ENCODE results near the gene ZNF350. TPM values are rescaled to one million over a fixed set of nuclear protein-coding genes. Genes with fewer than 3 reads are reported as not detected.

Gene ZNF350
- total RNA-seq, result 8.4 and 9.8 TPM in 2 replicates
- 2.1 and 2.6 TPM in 2 replicates for polyA plus RNA-seq
- polyA plus RNA-seq (2011; cell fraction: cytosol; rRNA removed), result 4.0 and 4.8 TPM in 2 replicates
- 9.0 and 12.2 TPM in 2 replicates for polyA plus RNA-seq (2011; cell fraction: nucleus; rRNA removed)
- polyA plus RNA-seq (2012), result 5.2 and 5.8 TPM in 2 replicates
- polyA minus RNA-seq, result 6.7 and 7.4 TPM in 2 replicates
- 1.3 TPM for polyA minus RNA-seq (2011; cell fraction: cytosol; rRNA and poly(A)+ RNA removed)
- polyA minus RNA-seq (2011; cell fraction: nucleus; rRNA and poly(A)+ RNA removed), result 8.4 and 13.1 TPM in 2 replicates
- percentile 74 among the genes with signal in this experiment for Bru-seq, nascent RNA
- BruChase-seq, experiment 1, labeled RNA remaining after a 6-hour chase, result percentile 51 among the genes with signal in this experiment
- percentile 54 among the genes with signal in this experiment for BruChase-seq, experiment 2, labeled RNA remaining after a 2-hour chase
- long read RNA-seq, transcript ZNF350-201 (5 exons, 2,338 nt), result major isoform, 5 of 12 reads
- long read RNA-seq, partial matches to known transcripts, result 0 of 12 reads
- long read RNA-seq, other reads (novel, unspliced or antisense), result 7 of 12 reads

DNA sequence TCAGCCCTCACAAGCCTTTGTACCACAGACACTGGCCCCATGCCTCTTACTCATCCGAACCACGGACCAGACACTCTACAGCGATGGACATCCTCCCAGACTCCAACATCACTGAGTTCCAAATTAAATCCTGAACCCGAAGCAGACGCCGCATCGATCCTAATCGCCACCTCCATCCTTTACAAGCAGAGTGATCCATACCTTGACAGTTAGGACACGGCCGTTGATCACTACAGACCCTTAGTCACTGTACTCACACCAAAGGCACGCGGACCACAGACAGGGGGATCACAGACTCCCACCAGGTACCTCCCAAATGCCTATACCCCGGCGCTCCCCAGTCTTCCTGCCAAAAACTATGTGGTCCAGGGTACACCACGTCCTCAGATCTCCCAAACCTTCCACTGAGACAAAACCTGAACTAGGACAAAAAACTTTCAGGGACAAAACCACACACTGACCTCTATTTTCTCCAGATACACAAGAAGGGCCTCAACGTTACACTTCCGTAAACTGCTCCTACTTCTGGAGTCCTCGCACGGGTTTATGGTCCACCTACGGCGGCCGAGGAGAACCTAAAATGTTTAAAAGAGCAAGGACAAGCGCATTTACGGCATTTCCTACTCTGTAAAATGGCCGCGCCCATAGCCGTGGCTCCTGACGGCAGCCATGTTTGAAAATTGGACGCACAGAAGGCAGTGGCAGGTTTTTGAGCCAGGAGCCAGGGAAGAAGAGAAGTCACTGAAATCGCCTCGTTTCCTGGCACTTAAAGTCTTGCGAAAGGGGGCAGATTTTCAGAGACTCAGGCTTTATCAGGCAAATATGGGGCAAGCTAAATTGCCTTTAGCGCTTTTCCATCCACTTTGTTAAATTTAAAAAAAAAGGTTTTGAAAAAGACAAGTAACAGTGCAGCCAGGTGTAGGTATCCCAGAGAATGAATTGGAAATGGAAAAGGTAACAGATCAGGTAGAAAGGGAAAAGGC is at the start of gene ZNF350:
Gene ZNF350 (minus strand): TSS at position 532 of the 983 bp plus-strand sequence. CDS start 12,480 bp downstream, outside the sequence.
- H3K27me3 ChIP-seq (ENCODE audit: control insufficient read depth in 2 of 2, insufficient read depth in 2 of 2, low read length in 2 of 2), result no peaks in the 10 kb centered on the region
- TSS peak; percentile 59 for BruUV-seq (replicated peaks)
- no peaks in the 10 kb centered on the region for H3K9me3 ChIP-seq (replicated peaks; ENCODE audit: control insufficient read depth, insufficient read depth, low read length)
- POLR2A ChIA-PET, result no interaction called here
- H3K27ac ChIP-seq (ENCODE audit: insufficient read depth, low read depth, low read length), result peak within 1 kb of the TSS; percentile 48
- no peaks in the 10 kb centered on the region for H4K20me1 ChIP-seq (replicated peaks; ENCODE audit: control insufficient read depth, extremely low read depth, insufficient read depth, low read length)
- H3K36me3 ChIP-seq (ENCODE audit: control insufficient read depth in 2 of 2, extremely low read depth in 1 of 2, insufficient read depth in 2 of 2, low read length in 2 of 2), result no peaks in the 10 kb centered on the region
- peak within 1 kb of the TSS; percentile 38 for H3K4me2 ChIP-seq (ENCODE audit: insufficient read depth, low read length)
- intact Hi-C loops (cut with micrococcal nuclease) (loop anchor here (1.0 to 2.0 kb wide), 5 partner anchors 22 to 81 kb away; partner anchors contain the start of genes ZNF432, ZNF613, ZNF614 and ZNF615), dilution Hi-C loops (cut with MboI; ENCODE audit: extremely low pct_ligation_motif_present, low sequenced_read_pairs) (no loop called here)
- H3K9ac ChIP-seq (replicated peaks; ENCODE audit: extremely low read depth, insufficient read depth, low read length), result peak within 1 kb of the TSS; percentile 81
- CTCF ChIA-PET, result no interaction called here
- H2AFZ ChIP-seq (ENCODE audit: low read depth, low read length), result peak within 1 kb of the TSS; percentile 78
- H3K4me3 ChIP-seq (replicated peaks in 1 of 3; ENCODE audit: insufficient read depth in 1 of 3, low read depth in 1 of 3, low read length in 3 of 3), result peak within 1 kb of the TSS; percentile 58 to 80 (median 61)
- peaks cover 2% of the 10 kb centered on the region for H3K4me1 ChIP-seq (ENCODE audit: control insufficient read depth, extremely low read depth, insufficient read depth, low read length)
- TF ChIP-seq GATA2 (IDR thresholded peaks at IDR 0.05; ENCODE audit: insufficient read depth, insufficient read length, low read depth, low read length), result no peak
- peak; percentile 13 for TF ChIP-seq POLR2AphosphoS5 (IDR thresholded peaks at IDR 0.05; ENCODE audit: insufficient read depth, low read depth, low read length)
- no peak for TF ChIP-seq EZH2 (IDR thresholded peaks at IDR 0.05; ENCODE audit: borderline replicate concordance, low read depth, low read length, severe bottlenecking)
- DNase-seq (ENCODE audit: low read depth, low spot score) (peak; percentile 95), FAIRE-seq (peak; percentile 97)
- H3K9me1 ChIP-seq (replicated peaks; ENCODE audit: control insufficient read depth, extremely low read depth, insufficient read depth, low read length), result no peaks in the 10 kb centered on the region
- peaks cover 8% of the 10 kb centered on the region for H3K79me2 ChIP-seq (ENCODE audit: control insufficient read depth, insufficient read depth, low read length)

All from endothelial cell of umbilical vein (primary cell).